ENCODE measurements around the gene FOCAD.

FOCAD gene

DNA sequence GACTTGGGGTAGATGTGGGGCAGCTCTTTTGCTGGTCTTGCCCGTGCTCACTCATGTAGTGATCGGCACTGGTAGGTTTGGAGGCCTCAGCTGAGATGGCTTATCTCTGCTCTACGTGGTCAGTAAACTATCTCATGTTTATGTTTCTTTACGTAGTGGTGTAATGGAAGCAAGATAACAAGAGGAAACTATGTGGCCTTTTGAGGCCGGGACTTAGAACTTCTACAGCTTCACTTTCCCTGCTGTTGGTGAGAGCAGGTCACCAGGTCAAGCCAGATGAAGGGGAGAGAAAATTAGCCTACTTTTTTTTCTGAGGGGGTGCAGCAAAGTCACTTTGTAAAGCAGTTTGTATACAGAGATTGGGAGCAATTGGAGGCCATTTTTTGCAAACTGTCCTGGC, 8.5 kb downstream of the FOCAD start:
- Histone ChIP-seq H3K27me3 (ENCODE audit: insufficient read depth, low read length, poor library complexity, severe bottlenecking) (no peaks in the 10 kb centered on the region), H4K20me1 (ENCODE audit: insufficient read depth, low read length, poor library complexity, severe bottlenecking) (no peaks in the 10 kb centered on the region), H3K9ac (ENCODE audit: low read depth, low read length, poor library complexity, severe bottlenecking) (peak overlapping the region; percentile 2), H3K9me2 (replicated peaks; ENCODE audit: low read depth, low read length) (no peaks in the 10 kb centered on the region), H3K36me3 (ENCODE audit: insufficient read depth, low read length) (no peaks in the 10 kb centered on the region), H3K4me2 (ENCODE audit: low read depth, low read length, poor library complexity, severe bottlenecking) (peak overlapping the region; percentile 50), H3K9me3 (ENCODE audit: insufficient read depth, low read depth, low read length) (no peaks in the 10 kb centered on the region), H3K79me2 (ENCODE audit: insufficient read depth, low read length) (peaks cover 61% of the 10 kb centered on the region), H3K4me1 (ENCODE audit: insufficient read depth, low read length, poor library complexity, severe bottlenecking) (peaks cover 36% of the 10 kb centered on the region), H2AFZ (ENCODE audit: low read length) (no peak overlapping the region), H3K4me3 (ENCODE audit: low read length, poor library complexity, severe bottlenecking) (peak overlapping the region; percentile 9), H3F3A (ENCODE audit: low read depth) (no peaks in the 10 kb centered on the region)
- TF ChIP-seq, protein P1, sequence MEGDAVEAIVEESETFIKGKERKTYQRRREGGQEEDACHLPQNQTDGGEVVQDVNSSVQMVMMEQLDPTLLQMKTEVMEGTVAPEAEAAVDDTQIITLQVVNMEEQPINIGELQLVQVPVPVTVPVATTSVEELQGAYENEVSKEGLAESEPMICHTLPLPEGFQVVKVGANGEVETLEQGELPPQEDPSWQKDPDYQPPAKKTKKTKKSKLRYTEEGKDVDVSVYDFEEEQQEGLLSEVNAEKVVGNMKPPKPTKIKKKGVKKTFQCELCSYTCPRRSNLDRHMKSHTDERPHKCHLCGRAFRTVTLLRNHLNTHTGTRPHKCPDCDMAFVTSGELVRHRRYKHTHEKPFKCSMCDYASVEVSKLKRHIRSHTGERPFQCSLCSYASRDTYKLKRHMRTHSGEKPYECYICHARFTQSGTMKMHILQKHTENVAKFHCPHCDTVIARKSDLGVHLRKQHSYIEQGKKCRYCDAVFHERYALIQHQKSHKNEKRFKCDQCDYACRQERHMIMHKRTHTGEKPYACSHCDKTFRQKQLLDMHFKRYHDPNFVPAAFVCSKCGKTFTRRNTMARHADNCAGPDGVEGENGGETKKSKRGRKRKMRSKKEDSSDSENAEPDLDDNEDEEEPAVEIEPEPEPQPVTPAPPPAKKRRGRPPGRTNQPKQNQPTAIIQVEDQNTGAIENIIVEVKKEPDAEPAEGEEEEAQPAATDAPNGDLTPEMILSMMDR (conservative IDR thresholded peaks at IDR 0.05; ENCODE audit: low read length) = no peak
- TF ChIP-seq EZH2phosphoT487 (IDR thresholded peaks at IDR 0.05; ENCODE audit: borderline replicate concordance) = no peak

DNA sequence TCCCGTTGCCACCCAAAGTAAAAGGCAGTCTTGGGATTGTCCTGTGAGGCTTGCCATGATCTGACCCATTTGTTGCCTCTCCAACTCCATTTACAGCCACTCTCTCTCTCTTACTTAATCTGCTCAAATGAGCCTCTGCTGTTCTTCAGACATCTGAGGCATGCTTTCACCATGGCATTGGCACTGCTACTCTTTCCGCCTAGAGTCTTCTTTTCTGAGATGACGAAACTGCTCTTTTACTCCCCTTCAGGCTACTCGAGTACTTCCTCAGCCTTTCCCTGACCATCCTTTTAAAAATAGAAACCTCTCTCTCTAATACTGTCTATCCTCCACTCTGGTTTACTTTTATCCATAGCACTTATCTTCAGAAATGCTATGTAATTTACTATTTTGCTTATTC, 9.0 kb downstream of the FOCAD start:
- peaks cover 56% of the 10 kb centered on the region for H3K79me2 ChIP-seq (ENCODE audit: insufficient read depth, low read length)
- no peak overlapping the region for H2AFZ ChIP-seq (ENCODE audit: low read length)
- H3K9ac ChIP-seq (ENCODE audit: low read depth, low read length, poor library complexity, severe bottlenecking) = no peak overlapping the region
- H3K4me3 ChIP-seq (ENCODE audit: low read length, poor library complexity, severe bottlenecking) = no peak overlapping the region
- H3F3A ChIP-seq (ENCODE audit: low read depth) = no peaks in the 10 kb centered on the region
- peaks cover 31% of the 10 kb centered on the region for H3K4me1 ChIP-seq (ENCODE audit: insufficient read depth, low read length, poor library complexity, severe bottlenecking)
- TF ChIP-seq EZH2phosphoT487 (IDR thresholded peaks at IDR 0.05; ENCODE audit: borderline replicate concordance) = no peak
- TF ChIP-seq, protein P1 (conservative IDR thresholded peaks at IDR 0.05; ENCODE audit: low read length) = no peak
- H3K4me2 ChIP-seq (ENCODE audit: low read depth, low read length, poor library complexity, severe bottlenecking) = peak overlapping the region; percentile 50
- H3K36me3 ChIP-seq (ENCODE audit: insufficient read depth, low read length) = no peaks in the 10 kb centered on the region
- H3K27me3 ChIP-seq (ENCODE audit: insufficient read depth, low read length, poor library complexity, severe bottlenecking) = no peaks in the 10 kb centered on the region
- no peaks in the 10 kb centered on the region for H3K9me2 ChIP-seq (replicated peaks; ENCODE audit: low read depth, low read length)
- no peaks in the 10 kb centered on the region for H3K9me3 ChIP-seq (ENCODE audit: insufficient read depth, low read depth, low read length)
- H4K20me1 ChIP-seq (ENCODE audit: insufficient read depth, low read length, poor library complexity, severe bottlenecking) = no peaks in the 10 kb centered on the region

DNA sequence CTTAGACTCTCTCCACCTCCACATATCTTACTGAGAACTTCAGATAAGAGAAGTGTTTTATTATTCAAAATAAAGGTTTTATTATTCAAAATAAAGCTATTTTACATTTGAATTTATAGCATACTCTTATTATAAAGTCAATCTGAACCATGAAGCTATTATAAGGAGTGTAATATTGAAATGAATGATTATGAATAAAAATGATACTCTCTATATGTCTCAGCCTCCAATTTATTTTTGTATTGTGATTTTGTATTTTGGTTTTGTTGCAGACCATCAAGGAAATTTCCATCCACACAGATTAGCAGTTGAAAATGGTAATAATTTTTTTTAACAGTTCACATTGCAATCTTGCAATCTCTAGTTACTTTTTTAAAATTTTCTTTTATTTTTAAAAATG, 10.2 kb downstream of the FOCAD start:
- peaks cover 44% of the 10 kb centered on the region for H3K79me2 ChIP-seq (ENCODE audit: insufficient read depth, low read length)
- no peak overlapping the region for H3K4me2 ChIP-seq (ENCODE audit: low read depth, low read length, poor library complexity, severe bottlenecking)
- no peak overlapping the region for H3K4me3 ChIP-seq (ENCODE audit: low read length, poor library complexity, severe bottlenecking)
- H3K9me3 ChIP-seq (ENCODE audit: insufficient read depth, low read depth, low read length) = no peaks in the 10 kb centered on the region
- H2AFZ ChIP-seq (ENCODE audit: low read length) = no peak overlapping the region
- H3K36me3 ChIP-seq (ENCODE audit: insufficient read depth, low read length) = no peaks in the 10 kb centered on the region
- no peaks in the 10 kb centered on the region for H3K27me3 ChIP-seq (ENCODE audit: insufficient read depth, low read length, poor library complexity, severe bottlenecking)
- H3K9me2 ChIP-seq (replicated peaks; ENCODE audit: low read depth, low read length) = no peaks in the 10 kb centered on the region
- TF ChIP-seq, protein P1 (conservative IDR thresholded peaks at IDR 0.05; ENCODE audit: low read length) = no peak
- TF ChIP-seq EZH2phosphoT487 (IDR thresholded peaks at IDR 0.05; ENCODE audit: borderline replicate concordance) = no peak
- H3K4me1 ChIP-seq (ENCODE audit: insufficient read depth, low read length, poor library complexity, severe bottlenecking) = peaks cover 32% of the 10 kb centered on the region
- no peak overlapping the region for H3K9ac ChIP-seq (ENCODE audit: low read depth, low read length, poor library complexity, severe bottlenecking)
- no peaks in the 10 kb centered on the region for H4K20me1 ChIP-seq (ENCODE audit: insufficient read depth, low read length, poor library complexity, severe bottlenecking)
- no peaks in the 10 kb centered on the region for H3F3A ChIP-seq (ENCODE audit: low read depth)
